HepG2 (cell line): Measurements from ENCODE around the gene KMT5C. TPM values are rescaled to one million over a fixed set of nuclear protein-coding genes. Genes with fewer than 3 reads are reported as not detected.

Experiments used
- ATF6 ChIP-seq: sonication (generic); formaldehyde crosslinking; conservative IDR thresholded peaks from 2 replicates; pipeline ENCODE4 v1.4.0; 2020; ENCODE audit warnings: missing genetic modification reagents
- CHD4 ChIP-seq: fragments of 200-600 bp; sonication (generic); IDR thresholded peaks from 2 replicates; pipeline ENCODE4 v1.7.0; 2017; ENCODE audit warnings: mild to moderate bottlenecking, low read length, borderline replicate concordance
- FUBP1 ChIP-seq: sonication (generic); formaldehyde crosslinking; IDR thresholded peaks from 2 replicates; pipeline ENCODE4 v1.5.1; 2020; ENCODE audit warnings: missing genetic modification reagents, mild to moderate bottlenecking, borderline replicate concordance
- JUND ChIP-seq: sonication (generic); formaldehyde crosslinking; IDR thresholded peaks from 2 replicates; pipeline ENCODE4 v1.8.0; 2022; ENCODE audit warnings: mild to moderate bottlenecking, missing genetic modification reagents
- NPAS2 ChIP-seq: sonication (generic); formaldehyde crosslinking; IDR thresholded peaks from 2 replicates; pipeline ENCODE4 v1.8.0; 2022; ENCODE audit warnings: mild to moderate bottlenecking, missing genetic modification reagents, borderline replicate concordance
- SRF ChIP-seq: IDR thresholded peaks from 2 replicates; pipeline ENCODE4 v1.6.1; 2011; ENCODE audit warnings: mild to moderate bottlenecking, low read depth, low read length, moderate library complexity
- ZNF121 ChIP-seq: sonication (generic); formaldehyde crosslinking; IDR thresholded peaks from 2 replicates; pipeline ENCODE4 v1.5.0; 2020; ENCODE audit warnings: mild to moderate bottlenecking, missing genetic modification reagents
- ZNF225 ChIP-seq: sonication (generic); formaldehyde crosslinking; IDR thresholded peaks from 2 replicates; pipeline ENCODE4 v1.4.0; 2020; ENCODE audit warnings: mild to moderate bottlenecking, missing genetic modification reagents
- ZNF263 ChIP-seq: sonication (generic); formaldehyde crosslinking; IDR thresholded peaks from 2 replicates; pipeline ENCODE4 v1.4.0; 2020; ENCODE audit warnings: missing genetic modification reagents
- ZNF30 ChIP-seq: sonication (generic); formaldehyde crosslinking; IDR thresholded peaks from 2 replicates; pipeline ENCODE4 v1.5.0; 2020; ENCODE audit warnings: mild to moderate bottlenecking, missing genetic modification reagents
- ZNF362 ChIP-seq: sonication (generic); formaldehyde crosslinking; IDR thresholded peaks from 2 replicates; pipeline ENCODE4 v1.4.0; 2020; ENCODE audit warnings: missing genetic modification reagents, mild to moderate bottlenecking, borderline replicate concordance
- ZNF430 ChIP-seq: sonication (generic); formaldehyde crosslinking; IDR thresholded peaks from 2 replicates; pipeline ENCODE4 v1.9.0; 2021; ENCODE audit warnings: mild to moderate bottlenecking, missing genetic modification reagents
- ZNF773 ChIP-seq: sonication (generic); formaldehyde crosslinking; IDR thresholded peaks from 2 replicates; pipeline ENCODE4 v1.4.0; 2020; ENCODE audit warnings: missing genetic modification reagents, borderline replicate concordance
- polyA plus RNA-seq, 8 experiments: library from polyadenylated mRNA; depleted of rRNA in 3 of 8; stranded (reverse) in 7 of 8; unstranded in 1 of 8; fragments of >200 nt; fragmentation: Illumina TruSeq in 4 of 8; extraction: Trizol in 4 of 8; gene quantifications; 2 replicates each; pipeline versions ENCODE4 v1.2.1 to v1.2.3, GENCODE V29; 2011 to 2016; ENCODE audit warnings: low read depth in 4 of 8, missing spikeins in 1 of 8, mixed read lengths in 1 of 8; ENCODE audit not compliant: insufficient read depth in 1 of 8
- total RNA-seq, 5 experiments: library from RNA; depleted of rRNA; stranded (reverse); fragments of >200 nt; fragmentation: Illumina TruSeq; extraction: Trizol; gene quantifications; 2 replicates each; pipeline ENCODE4 v1.2.3, GENCODE V29; 2016; ENCODE audit warnings: low read depth in 1 of 5
- TF ChIP-seq, protein P1 (sequence below): sonication (generic); formaldehyde crosslinking; IDR thresholded peaks from 2 replicates; pipeline ENCODE4 v1.9.0; 2021; ENCODE audit warnings: mild to moderate bottlenecking, missing genetic modification reagents
- TF ChIP-seq, protein P2 (sequence below): IDR thresholded peaks from 2 replicates; pipeline ENCODE4 v1.6.1; 2012; ENCODE audit warnings: low read depth, low read length, improper control_type of control experiment

The KMT5C gene
- total and polyA plus RNA-seq, 2 of the 13 experiments (the other 11 are each of a cell fraction or from before 2014, with no cell fraction given): 5.5 to 9.0 TPM

DNA sequence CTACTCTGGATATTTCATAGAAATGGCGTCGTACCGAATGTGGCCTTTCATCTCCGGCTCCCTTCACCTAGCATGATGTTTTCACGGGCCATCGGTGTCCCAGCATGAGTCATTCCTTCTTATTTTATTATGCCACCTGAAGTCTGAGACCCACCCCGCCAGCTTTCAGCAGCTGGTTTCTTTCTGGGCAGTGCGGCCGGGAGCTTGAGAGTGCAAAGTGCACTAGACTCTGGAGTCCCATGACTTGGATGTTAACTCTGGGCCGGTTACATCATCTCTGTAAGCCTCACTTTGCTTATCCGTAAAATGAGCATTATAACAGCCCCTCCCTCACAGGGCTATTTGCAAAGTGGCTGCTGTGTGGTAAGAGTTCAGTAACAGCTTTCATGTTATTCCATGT is 5.8 kb upstream of the KMT5C start (continued):
- TF ChIP-seq, protein P1, sequence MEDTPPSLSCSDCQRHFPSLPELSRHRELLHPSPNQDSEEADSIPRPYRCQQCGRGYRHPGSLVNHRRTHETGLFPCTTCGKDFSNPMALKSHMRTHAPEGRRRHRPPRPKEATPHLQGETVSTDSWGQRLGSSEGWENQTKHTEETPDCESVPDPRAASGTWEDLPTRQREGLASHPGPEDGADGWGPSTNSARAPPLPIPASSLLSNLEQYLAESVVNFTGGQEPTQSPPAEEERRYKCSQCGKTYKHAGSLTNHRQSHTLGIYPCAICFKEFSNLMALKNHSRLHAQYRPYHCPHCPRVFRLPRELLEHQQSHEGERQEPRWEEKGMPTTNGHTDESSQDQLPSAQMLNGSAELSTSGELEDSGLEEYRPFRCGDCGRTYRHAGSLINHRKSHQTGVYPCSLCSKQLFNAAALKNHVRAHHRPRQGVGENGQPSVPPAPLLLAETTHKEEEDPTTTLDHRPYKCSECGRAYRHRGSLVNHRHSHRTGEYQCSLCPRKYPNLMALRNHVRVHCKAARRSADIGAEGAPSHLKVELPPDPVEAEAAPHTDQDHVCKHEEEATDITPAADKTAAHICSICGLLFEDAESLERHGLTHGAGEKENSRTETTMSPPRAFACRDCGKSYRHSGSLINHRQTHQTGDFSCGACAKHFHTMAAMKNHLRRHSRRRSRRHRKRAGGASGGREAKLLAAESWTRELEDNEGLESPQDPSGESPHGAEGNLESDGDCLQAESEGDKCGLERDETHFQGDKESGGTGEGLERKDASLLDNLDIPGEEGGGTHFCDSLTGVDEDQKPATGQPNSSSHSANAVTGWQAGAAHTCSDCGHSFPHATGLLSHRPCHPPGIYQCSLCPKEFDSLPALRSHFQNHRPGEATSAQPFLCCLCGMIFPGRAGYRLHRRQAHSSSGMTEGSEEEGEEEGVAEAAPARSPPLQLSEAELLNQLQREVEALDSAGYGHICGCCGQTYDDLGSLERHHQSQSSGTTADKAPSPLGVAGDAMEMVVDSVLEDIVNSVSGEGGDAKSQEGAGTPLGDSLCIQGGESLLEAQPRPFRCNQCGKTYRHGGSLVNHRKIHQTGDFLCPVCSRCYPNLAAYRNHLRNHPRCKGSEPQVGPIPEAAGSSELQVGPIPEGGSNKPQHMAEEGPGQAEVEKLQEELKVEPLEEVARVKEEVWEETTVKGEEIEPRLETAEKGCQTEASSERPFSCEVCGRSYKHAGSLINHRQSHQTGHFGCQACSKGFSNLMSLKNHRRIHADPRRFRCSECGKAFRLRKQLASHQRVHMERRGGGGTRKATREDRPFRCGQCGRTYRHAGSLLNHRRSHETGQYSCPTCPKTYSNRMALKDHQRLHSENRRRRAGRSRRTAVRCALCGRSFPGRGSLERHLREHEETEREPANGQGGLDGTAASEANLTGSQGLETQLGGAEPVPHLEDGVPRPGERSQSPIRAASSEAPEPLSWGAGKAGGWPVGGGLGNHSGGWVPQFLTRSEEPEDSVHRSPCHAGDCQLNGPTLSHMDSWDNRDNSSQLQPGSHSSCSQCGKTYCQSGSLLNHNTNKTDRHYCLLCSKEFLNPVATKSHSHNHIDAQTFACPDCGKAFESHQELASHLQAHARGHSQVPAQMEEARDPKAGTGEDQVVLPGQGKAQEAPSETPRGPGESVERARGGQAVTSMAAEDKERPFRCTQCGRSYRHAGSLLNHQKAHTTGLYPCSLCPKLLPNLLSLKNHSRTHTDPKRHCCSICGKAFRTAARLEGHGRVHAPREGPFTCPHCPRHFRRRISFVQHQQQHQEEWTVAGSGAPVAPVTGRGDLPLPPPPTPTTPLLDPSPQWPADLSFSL (CRISPR knock-in tag): no peak
- no peak for TF ChIP-seq ZNF263
- no peak for TF ChIP-seq FUBP1 (CRISPR knock-in tag)
- no peak for TF ChIP-seq SRF
- TF ChIP-seq ZNF773 (CRISPR knock-in tag): no peak
- 0 out of 2 replicates have a peak, but pooled peaks have one; percentile 62 for TF ChIP-seq ZNF430 (CRISPR knock-in tag)
- no peak for TF ChIP-seq ZNF30 (CRISPR knock-in tag)
- TF ChIP-seq CHD4: no peak
- TF ChIP-seq, protein P2, sequence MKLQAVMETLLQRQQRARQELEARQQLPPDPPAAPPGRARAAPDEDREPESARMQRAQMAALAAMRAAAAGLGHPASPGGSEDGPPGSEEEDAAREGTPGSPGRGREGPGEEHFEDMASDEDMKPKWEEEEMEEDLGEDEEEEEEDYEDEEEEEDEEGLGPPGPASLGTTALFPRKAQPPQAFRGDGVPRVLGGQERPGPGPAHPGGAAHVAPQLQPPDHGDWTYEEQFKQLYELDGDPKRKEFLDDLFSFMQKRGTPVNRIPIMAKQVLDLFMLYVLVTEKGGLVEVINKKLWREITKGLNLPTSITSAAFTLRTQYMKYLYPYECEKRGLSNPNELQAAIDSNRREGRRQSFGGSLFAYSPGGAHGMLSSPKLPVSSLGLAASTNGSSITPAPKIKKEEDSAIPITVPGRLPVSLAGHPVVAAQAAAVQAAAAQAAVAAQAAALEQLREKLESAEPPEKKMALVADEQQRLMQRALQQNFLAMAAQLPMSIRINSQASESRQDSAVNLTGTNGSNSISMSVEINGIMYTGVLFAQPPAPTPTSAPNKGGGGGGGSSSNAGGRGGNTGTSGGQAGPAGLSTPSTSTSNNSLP: peak; percentile 44
- TF ChIP-seq NPAS2 (CRISPR knock-in tag): no peak
- TF ChIP-seq ZNF121: peak; percentile 42; the same call in 1 of the 2 replicates
- no peak for TF ChIP-seq ZNF225 (CRISPR knock-in tag)
- TF ChIP-seq JUND: no peak; the same call in 1 of the 2 replicates
- no peak for TF ChIP-seq ATF6 (CRISPR knock-in tag)
- no peak for TF ChIP-seq ZNF362 (CRISPR knock-in tag)
